Activated naive CD4-positive, alpha-beta T cell treated with anti-CD3 and anti-CD28 coated beads, Interleukin-2, amount 50 U/mL, for 24 hours (primary cell): Measurements from ENCODE around the gene TMEM233.

Source experiments
- H3K27ac Mint-ChIP-seq: one replicate; pipeline ENCODE4 v1.8.0; 2021; ENCODE audit warnings: mild to moderate bottlenecking, mixed read lengths
- H3K27me3 Mint-ChIP-seq: one replicate; pipeline ENCODE4 v1.8.0; 2021; ENCODE audit warnings: mixed read lengths
- H3K36me3 Mint-ChIP-seq: one replicate; pipeline ENCODE4 v1.8.0; 2021; ENCODE audit warnings: mixed read lengths
- H3K4me1 Mint-ChIP-seq: one replicate; pipeline ENCODE4 v1.8.0; 2021; ENCODE audit warnings: mixed read lengths
- H3K4me3 Mint-ChIP-seq: one replicate; pipeline ENCODE4 v1.8.0; 2021; ENCODE audit warnings: mild to moderate bottlenecking, mixed read lengths
- H3K9me3 Mint-ChIP-seq: one replicate; pipeline ENCODE4 v1.8.0; 2021; ENCODE audit warnings: mixed read lengths

TMEM233 gene

DNA sequence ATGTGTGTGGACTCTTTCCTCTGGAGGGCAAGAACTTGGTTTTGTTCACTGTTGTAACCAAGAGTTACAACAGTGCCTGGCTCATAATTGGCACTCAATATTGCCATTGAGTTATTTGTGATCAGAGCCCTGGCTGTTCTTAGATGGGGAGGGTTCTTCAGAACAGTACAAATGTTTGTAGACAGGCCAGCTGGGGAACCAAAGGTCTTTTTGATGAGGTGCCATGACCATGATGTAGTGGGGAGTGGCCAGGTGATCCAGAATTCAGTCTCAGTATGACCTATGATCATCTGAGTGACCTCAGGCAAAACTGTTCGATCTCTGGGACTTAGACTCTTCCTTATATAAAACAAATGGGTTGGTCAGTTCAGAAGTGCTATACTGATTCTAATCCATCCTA is 71.1 kb downstream of the TMEM233 start:
- no peak overlapping the region for H3K4me3 Mint-ChIP-seq
- H3K9me3 Mint-ChIP-seq: no peaks in the 10 kb centered on the region
- no peaks in the 10 kb centered on the region for H3K36me3 Mint-ChIP-seq
- H3K27me3 Mint-ChIP-seq: no peaks in the 10 kb centered on the region
- H3K4me1 Mint-ChIP-seq: peaks cover 29% of the 10 kb centered on the region
- no peak overlapping the region for H3K27ac Mint-ChIP-seq

GRCh38 chr12:119665164-119665929 is 71.8 kb downstream of the TMEM233 start:
- Mint-ChIP-seq H3K27ac (no peak overlapping the region), H3K4me3 (no peak overlapping the region), H3K4me1 (peaks cover 31% of the 10 kb centered on the region), H3K36me3 (peaks cover 3% of the 10 kb centered on the region), H3K27me3 (no peaks in the 10 kb centered on the region), H3K9me3 (no peaks in the 10 kb centered on the region)

- peak overlapping the region; percentile 83 for H3K27ac Mint-ChIP-seq
- peaks cover 5% of the 10 kb centered on the region for H3K36me3 Mint-ChIP-seq
- H3K9me3 Mint-ChIP-seq: no peaks in the 10 kb centered on the region
- H3K4me3 Mint-ChIP-seq: peak overlapping the region; percentile 93
- H3K4me1 Mint-ChIP-seq: peaks cover 40% of the 10 kb centered on the region
- no peaks in the 10 kb centered on the region for H3K27me3 Mint-ChIP-seq
These were observed 72.7 kb downstream of the TMEM233 start for GRCh38 chr12:119666226-119666795.

DNA sequence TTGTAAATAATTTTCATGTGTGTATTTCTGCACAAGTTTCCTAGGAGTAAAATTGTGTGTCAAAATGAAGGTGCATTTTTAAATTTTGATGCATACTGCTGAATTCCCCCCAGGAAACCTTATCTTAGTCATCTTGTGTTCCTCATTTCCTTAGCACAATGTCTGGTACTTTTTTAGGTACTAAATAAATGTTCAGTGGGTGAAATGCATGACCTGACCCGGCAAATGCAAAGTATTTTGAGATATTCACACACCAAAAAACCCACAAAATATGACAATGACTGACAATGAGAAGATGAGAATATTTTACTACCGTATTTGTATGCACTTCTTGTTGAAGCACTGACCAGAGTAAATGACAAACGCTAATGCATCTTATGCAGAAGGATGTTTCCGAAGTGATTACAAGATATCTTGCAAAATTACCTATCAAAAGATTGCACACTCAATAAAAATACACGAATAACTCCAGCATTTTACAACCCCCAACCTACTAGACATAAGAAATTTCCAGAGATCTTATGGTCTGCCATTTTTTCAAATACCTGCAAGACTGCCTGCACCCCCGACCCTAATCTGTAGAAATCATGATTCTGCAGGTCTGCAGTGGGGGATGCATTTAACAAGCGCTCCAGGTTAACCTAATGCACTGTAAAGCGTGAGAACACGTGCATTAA is 73.5 kb downstream of the TMEM233 start:
- H3K9me3 Mint-ChIP-seq: no peaks in the 10 kb centered on the region
- no peaks in the 10 kb centered on the region for H3K27me3 Mint-ChIP-seq
- peak overlapping the region; percentile 93 for H3K4me3 Mint-ChIP-seq
- peaks cover 47% of the 10 kb centered on the region for H3K4me1 Mint-ChIP-seq
- peaks cover 5% of the 10 kb centered on the region for H3K36me3 Mint-ChIP-seq
- H3K27ac Mint-ChIP-seq: peak overlapping the region; percentile 83

GRCh38 chr12:119667577-119668323 is 74.2 kb downstream of the TMEM233 start, which contains the start of gene PRKAB1:
Gene PRKAB1, plus strand, starts transcription at chr12:119668133. Its CDS starts 112 bp downstream, at chr12:119668245.
- peak within 1 kb of the TSS; percentile 92 for H3K27ac Mint-ChIP-seq
- H3K9me3 Mint-ChIP-seq: no peaks in the 10 kb centered on the region
- H3K27me3 Mint-ChIP-seq: no peaks in the 10 kb centered on the region
- peaks cover 55% of the 10 kb centered on the region for H3K4me1 Mint-ChIP-seq
- H3K36me3 Mint-ChIP-seq: peaks cover 6% of the 10 kb centered on the region
- H3K4me3 Mint-ChIP-seq: peak within 1 kb of the TSS; percentile 93

- Mint-ChIP-seq H3K4me1 (peaks cover 61% of the 10 kb centered on the region), H3K4me3 (peak overlapping the region; percentile 93), H3K27ac (peak overlapping the region; percentile 92), H3K9me3 (no peaks in the 10 kb centered on the region), H3K27me3 (no peaks in the 10 kb centered on the region), H3K36me3 (peaks cover 9% of the 10 kb centered on the region)
These were observed 74.8 kb downstream of the TMEM233 start for GRCh38 chr12:119668324-119668841.

DNA sequence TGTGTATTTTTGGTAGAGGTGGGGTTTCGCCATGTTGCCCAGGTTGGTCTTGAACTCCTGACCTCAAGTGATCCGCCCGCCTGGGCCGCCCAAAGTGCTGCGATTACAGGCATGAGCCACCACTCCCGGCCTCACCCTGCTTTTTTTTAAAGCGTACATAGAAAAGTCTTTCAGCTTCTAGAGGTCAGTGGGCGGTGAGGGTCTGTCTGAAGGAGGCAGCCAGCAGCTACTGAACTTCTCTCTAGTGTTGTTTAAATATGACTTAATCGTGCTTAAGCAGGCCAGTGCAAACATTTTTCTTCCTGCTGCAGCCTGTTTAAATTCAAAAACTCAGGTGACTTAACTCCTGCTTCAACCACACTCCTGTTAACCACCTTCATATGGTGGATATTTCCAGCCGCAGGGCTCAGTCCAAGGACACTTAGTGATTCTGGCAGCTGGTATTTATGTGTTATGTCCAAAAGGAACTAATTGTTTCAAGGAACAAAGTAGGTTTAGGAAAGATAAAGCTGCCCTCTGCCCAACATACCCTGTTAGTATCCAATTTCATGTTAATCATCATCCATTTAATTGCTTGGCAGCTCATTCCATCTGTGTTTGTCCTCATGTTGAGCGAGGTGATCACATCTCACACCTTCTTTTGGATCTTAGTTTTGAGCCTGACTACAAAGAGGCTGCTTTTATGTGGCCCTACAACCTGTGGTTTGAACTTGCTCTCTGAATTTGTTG is 76.3 kb downstream of the TMEM233 start:
- Mint-ChIP-seq H3K4me3 (peak overlapping the region; percentile 81), H3K36me3 (peaks cover 9% of the 10 kb centered on the region), H3K27ac (peak overlapping the region; percentile 90), H3K9me3 (no peaks in the 10 kb centered on the region), H3K27me3 (no peaks in the 10 kb centered on the region), H3K4me1 (peaks cover 63% of the 10 kb centered on the region)

DNA sequence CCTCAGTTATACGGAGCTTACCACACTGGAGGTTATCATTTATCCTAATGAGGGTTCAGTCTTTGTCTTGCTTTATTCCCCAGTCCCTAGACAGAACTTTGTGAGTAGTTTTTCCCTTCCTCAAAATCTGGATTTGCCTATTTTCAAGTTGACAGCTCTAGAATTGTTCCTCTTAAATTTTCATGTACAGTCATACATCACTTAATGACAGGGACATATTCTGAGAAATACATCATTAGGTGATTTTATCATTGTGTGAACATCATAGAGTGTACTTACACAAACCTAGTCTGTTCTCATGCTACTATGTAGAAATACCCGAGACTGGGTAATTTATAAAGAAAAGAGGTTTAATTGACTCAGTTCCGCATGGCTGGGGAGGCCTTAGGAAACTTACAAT is 77.5 kb downstream of the TMEM233 start:
- Mint-ChIP-seq H3K9me3 (no peaks in the 10 kb centered on the region), H3K36me3 (peaks cover 12% of the 10 kb centered on the region), H3K27ac (peak overlapping the region; percentile 87), H3K4me1 (peaks cover 61% of the 10 kb centered on the region), H3K27me3 (no peaks in the 10 kb centered on the region), H3K4me3 (peak overlapping the region; percentile 11)

GRCh38 chr12:119672194-119672593 is 78.6 kb downstream of the TMEM233 start:
- peaks cover 19% of the 10 kb centered on the region for H3K36me3 Mint-ChIP-seq
- H3K9me3 Mint-ChIP-seq: no peaks in the 10 kb centered on the region
- H3K27me3 Mint-ChIP-seq: no peaks in the 10 kb centered on the region
- peaks cover 49% of the 10 kb centered on the region for H3K4me1 Mint-ChIP-seq
- H3K4me3 Mint-ChIP-seq: no peak overlapping the region
- H3K27ac Mint-ChIP-seq: no peak overlapping the region

- H3K36me3 Mint-ChIP-seq: peaks cover 21% of the 10 kb centered on the region
These were observed 80.1 kb downstream of the TMEM233 start for GRCh38 chr12:119673634-119674033.

GRCh38 chr12:119674560-119674959 is 81.0 kb downstream of the TMEM233 start:
- H3K9me3 Mint-ChIP-seq: no peaks in the 10 kb centered on the region
- H3K27ac Mint-ChIP-seq: no peak overlapping the region
- peaks cover 23% of the 10 kb centered on the region for H3K36me3 Mint-ChIP-seq
- no peaks in the 10 kb centered on the region for H3K27me3 Mint-ChIP-seq
- peaks cover 40% of the 10 kb centered on the region for H3K4me1 Mint-ChIP-seq
- H3K4me3 Mint-ChIP-seq: no peak overlapping the region

More at GRCh38 chr12:119673634-119674033, 80.1 kb downstream of the TMEM233 start:
- H3K27me3 Mint-ChIP-seq: no peaks in the 10 kb centered on the region
- H3K4me1 Mint-ChIP-seq: peaks cover 42% of the 10 kb centered on the region
- H3K4me3 Mint-ChIP-seq: no peak overlapping the region
- H3K27ac Mint-ChIP-seq: peak overlapping the region; percentile 68
- no peaks in the 10 kb centered on the region for H3K9me3 Mint-ChIP-seq

DNA sequence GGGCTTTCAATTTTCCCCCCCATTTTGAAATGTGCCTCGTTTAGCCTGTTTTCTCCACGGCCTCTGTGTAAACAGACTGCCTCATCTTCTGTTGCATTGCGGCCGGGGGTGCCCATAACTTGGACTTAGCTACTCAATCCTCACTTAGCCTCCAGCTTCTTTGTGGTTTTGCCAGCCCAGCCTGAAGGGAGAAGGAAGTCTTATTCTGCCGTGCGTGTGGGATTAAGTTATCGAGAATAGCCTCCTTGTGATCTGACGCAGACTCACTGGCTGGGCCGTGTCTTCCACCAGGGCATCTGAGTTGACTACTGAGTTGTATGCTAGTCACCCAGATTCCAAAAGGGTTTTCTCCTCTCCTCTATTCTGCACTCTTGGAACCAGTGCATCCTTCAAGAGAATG is 82.4 kb downstream of the TMEM233 start:
- Mint-ChIP-seq H3K27me3 (no peaks in the 10 kb centered on the region), H3K9me3 (no peaks in the 10 kb centered on the region), H3K4me3 (no peak overlapping the region), H3K36me3 (peaks cover 21% of the 10 kb centered on the region), H3K4me1 (peaks cover 26% of the 10 kb centered on the region), H3K27ac (no peak overlapping the region)

DNA sequence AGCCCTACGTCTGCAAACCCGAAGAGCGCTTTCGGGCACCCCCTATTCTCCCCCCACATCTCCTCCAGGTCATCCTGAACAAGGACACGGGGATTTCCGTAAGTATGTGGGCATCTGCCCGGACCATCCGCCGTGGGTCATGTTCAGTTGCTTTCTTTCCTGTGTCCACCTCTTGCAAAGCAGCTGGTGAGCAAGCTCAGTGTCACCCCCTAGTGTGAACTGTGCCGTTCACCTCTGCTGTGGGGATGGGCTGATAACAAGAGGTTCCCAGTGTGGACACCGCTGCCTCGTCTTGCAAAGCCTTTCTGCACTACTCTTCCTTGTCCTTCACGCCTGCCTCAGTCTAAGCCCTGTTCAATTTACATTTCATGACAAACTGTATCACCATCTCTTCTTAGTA is 83.0 kb downstream of the TMEM233 start:
- Mint-ChIP-seq H3K27ac (no peak overlapping the region), H3K36me3 (peaks cover 21% of the 10 kb centered on the region), H3K9me3 (no peaks in the 10 kb centered on the region), H3K27me3 (no peaks in the 10 kb centered on the region), H3K4me1 (peaks cover 20% of the 10 kb centered on the region), H3K4me3 (no peak overlapping the region)

- H3K36me3 Mint-ChIP-seq: peaks cover 19% of the 10 kb centered on the region
These were observed 84.9 kb downstream of the TMEM233 start for GRCh38 chr12:119678459-119678858.

DNA sequence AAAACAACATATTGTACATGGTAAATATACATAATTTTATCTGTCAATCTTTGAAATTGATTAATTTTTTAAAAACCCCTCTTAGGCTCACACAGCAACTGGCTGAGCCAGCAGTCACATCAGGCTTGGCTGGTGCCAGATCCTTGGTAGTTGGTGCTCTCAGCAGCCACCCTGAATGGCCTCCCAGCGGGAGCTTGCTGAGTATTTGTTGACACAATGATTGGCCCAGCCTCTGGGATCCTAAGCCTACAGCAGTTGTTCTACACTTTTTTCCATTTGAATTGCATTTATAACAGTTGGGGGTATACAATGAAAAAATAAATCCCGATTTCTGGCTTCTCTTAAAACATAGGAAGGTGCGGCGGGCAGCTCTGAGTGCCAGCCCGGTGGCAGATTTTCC is 85.5 kb downstream of the TMEM233 start:
- Mint-ChIP-seq H3K4me1 (peaks cover 12% of the 10 kb centered on the region), H3K27ac (no peak overlapping the region), H3K36me3 (peaks cover 21% of the 10 kb centered on the region), H3K27me3 (no peaks in the 10 kb centered on the region), H3K9me3 (no peaks in the 10 kb centered on the region), H3K4me3 (no peak overlapping the region)

More at GRCh38 chr12:119678459-119678858, 84.9 kb downstream of the TMEM233 start:
- H3K27ac Mint-ChIP-seq: no peak overlapping the region
- no peak overlapping the region for H3K4me3 Mint-ChIP-seq
- H3K27me3 Mint-ChIP-seq: no peaks in the 10 kb centered on the region
- no peaks in the 10 kb centered on the region for H3K9me3 Mint-ChIP-seq
- peaks cover 13% of the 10 kb centered on the region for H3K4me1 Mint-ChIP-seq
